Stimulated activated naive CD8-positive, alpha-beta T cell treated with anti-CD3 and anti-CD28 coated beads, Interleukin-15, Interleukin-2, amounts not matched to agents 100 ng/mL and 50 ng/mL, for 24 hours (primary cell): ENCODE results near the gene NUDT8.

Experiments used
- H3K27ac Mint-ChIP-seq: one replicate; pipeline ENCODE4 v1.8.0; 2021; ENCODE audit warnings: mild to moderate bottlenecking, mixed read lengths
- H3K27me3 Mint-ChIP-seq: one replicate; pipeline ENCODE4 v1.8.0; 2021; ENCODE audit warnings: mixed read lengths
- H3K36me3 Mint-ChIP-seq: one replicate; pipeline ENCODE4 v1.8.0; 2021; ENCODE audit warnings: low read depth, mixed read lengths
- H3K4me1 Mint-ChIP-seq: one replicate; pipeline ENCODE4 v1.8.0; 2021; ENCODE audit warnings: low read depth, mixed read lengths
- H3K4me3 Mint-ChIP-seq: one replicate; pipeline ENCODE4 v1.8.0; 2021; ENCODE audit warnings: mild to moderate bottlenecking, mixed read lengths
- H3K9me3 Mint-ChIP-seq: one replicate; pipeline ENCODE4 v1.8.0; 2021; ENCODE audit warnings: mixed read lengths

Gene NUDT8

DNA sequence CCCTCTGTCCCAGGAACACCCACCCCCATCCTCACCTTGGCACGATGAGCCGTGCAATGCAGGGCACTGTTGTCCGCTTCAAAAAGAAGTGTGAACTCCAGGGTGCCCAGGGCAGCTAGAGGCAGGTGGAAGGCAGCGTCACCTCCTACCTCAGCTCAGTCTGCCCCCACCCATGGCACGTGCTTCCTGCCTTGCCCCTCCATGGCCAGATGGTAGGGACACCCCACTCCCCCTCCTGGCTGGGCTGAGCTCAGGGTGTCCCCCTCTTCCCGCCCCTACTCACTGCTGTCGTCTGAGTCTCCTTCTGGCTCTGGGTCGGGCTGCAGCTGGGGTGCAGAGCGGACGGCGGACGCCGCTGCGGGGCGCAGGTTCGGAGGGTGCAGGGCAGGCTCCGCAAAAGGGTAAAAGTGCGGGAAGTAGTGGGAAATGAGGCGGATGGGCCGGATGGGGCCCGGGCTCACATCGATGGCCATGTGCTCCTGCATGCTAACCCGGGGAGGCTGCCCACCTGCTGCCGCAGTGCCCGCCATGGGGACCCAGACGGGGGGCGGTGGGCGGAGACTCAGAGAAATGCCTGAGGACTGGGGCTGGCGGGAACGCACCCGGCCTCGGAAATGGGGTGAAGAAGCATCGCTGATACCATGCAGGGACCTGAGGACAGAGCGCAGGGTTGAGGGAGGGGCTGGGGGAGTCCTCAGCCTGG lies 13.9 kb downstream of the NUDT8 start:
- Mint-ChIP-seq H3K4me3 (peak overlapping the region; percentile 69), H3K27ac (peak overlapping the region; percentile 70), H3K4me1 (peaks cover 27% of the 10 kb centered on the region)

DNA sequence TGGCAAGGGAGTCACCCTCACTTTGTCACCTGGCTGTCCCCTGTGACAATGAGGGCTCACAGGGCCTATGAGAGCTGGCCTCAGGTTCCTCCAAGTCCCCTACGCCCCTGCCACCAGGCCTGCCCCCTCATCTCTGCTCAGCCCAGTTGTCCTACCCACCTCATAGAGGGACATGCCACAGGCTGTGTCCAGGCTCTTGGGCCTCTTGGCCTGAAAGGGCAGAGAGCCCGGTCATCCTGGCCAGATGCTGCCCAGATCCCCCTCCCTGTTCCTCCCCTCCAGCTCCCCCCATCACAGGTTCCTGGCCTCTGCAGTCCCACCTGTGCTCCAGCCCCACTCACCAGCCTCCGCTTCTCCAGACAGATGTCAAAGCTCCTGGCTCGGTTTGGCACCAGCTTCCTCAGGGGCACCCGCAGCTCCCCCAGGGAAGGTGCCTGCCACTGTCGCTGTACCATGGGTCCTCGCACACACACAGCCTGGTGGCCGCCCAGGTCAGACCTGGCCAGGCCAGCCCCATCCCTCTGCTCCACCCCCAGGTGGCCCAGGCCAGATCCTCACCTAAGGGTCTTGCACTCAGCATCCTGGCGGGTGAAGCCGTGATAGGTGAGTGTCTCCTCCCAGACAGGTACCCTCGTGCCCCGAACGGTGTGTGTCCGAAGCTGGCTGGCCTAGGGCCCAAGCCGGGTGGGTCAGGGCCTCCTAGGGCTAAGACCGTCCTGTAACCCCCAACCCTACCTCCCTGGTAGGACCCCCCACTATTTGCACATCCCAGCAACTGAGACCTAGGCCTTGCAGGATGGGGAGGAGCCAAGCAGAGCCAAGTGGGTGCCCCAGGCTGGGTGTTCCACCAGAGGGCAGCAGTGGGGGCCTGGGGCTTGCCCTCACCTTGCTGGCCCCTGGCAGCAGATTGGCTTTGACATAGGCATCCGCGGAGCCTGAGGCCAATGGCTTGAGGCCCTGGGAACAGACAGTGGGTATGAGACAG lies 14.7 kb downstream of the NUDT8 start:
- Mint-ChIP-seq H3K4me3 (peak overlapping the region; percentile 74), H3K36me3 (peaks cover 16% of the 10 kb centered on the region), H3K9me3 (no peaks in the 10 kb centered on the region), H3K27me3 (no peaks in the 10 kb centered on the region), H3K27ac (peak overlapping the region; percentile 95), H3K4me1 (peaks cover 27% of the 10 kb centered on the region)

More for the DNA sequence above, 13.9 kb downstream of the NUDT8 start:
- H3K36me3 Mint-ChIP-seq: peaks cover 11% of the 10 kb centered on the region
- no peaks in the 10 kb centered on the region for H3K9me3 Mint-ChIP-seq
- H3K27me3 Mint-ChIP-seq: no peaks in the 10 kb centered on the region

DNA sequence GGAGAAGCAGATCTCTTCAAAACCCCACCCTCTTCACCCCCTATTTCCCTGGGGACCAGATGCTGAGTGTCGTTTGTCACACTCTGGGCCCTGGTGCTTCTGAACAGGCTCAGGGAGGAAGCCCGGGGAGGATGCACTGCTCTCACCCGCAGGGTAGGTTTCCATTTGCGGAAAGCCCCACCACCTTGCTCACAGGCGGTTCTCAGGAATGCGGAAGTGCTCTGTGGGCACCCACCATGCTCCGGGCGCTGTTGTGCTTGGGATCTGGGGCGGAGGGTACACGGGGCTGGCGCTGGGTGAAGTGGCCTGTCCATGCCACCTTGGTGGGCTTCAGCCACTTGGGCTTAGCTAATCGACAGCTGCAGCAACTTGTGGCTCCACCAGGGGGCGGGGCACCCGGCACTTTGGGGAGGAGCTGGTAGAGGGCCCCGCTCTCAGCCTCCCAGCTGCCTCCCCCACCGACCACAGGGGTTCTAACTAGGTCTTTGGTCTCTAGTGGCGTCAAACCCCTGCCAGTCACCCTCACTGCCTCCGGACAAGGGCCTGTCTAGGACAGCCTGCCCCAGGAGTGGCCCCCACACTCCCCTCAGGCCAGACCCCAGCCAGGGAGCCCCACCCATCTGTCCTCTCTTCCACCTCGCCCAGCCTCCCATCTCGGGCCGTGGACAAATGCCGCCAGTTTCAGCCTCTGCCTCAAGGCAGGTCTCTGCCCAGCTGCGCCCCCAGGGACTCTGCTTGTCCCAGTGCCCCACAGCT lies 15.6 kb downstream of the NUDT8 start:
- Mint-ChIP-seq H3K4me1 (peaks cover 27% of the 10 kb centered on the region), H3K4me3 (peak overlapping the region; percentile 74), H3K27ac (peak overlapping the region; percentile 95), H3K9me3 (no peaks in the 10 kb centered on the region), H3K36me3 (peaks cover 22% of the 10 kb centered on the region), H3K27me3 (no peaks in the 10 kb centered on the region)

DNA sequence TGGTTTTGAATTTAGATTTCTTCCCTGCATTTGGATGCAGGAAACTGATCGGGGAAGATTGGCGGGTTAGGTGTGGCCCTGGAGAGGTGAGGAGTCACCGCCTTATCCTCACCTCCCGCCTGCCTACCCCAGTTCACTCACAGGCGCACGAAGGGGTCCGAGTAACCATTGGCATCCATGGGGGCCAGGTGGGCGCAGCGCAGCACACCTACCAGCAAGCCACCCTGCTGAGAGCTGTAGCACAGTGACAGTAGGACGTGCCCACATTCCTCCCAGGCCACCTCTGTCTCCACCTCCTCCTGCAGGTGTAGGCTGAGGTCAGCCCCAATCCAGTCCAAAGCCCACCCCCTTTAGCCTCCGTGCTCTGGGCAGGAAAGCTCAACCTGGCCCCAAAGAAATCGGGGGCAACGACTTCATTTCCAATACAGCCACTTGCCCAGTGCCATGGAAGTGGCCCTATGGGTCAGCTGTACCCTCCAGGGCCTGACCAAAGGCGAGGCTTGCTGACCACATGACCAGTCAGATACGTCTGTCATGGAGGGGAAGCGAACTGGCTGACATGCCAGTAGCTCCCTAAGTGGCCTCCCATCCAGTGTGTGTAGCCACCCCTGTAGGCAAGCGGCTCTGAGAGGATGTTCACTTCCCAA lies 16.3 kb downstream of the NUDT8 start:
- Mint-ChIP-seq H3K27ac (peak overlapping the region; percentile 95), H3K27me3 (no peaks in the 10 kb centered on the region), H3K9me3 (no peaks in the 10 kb centered on the region), H3K36me3 (peaks cover 29% of the 10 kb centered on the region), H3K4me3 (peak overlapping the region; percentile 74), H3K4me1 (peaks cover 32% of the 10 kb centered on the region)

DNA sequence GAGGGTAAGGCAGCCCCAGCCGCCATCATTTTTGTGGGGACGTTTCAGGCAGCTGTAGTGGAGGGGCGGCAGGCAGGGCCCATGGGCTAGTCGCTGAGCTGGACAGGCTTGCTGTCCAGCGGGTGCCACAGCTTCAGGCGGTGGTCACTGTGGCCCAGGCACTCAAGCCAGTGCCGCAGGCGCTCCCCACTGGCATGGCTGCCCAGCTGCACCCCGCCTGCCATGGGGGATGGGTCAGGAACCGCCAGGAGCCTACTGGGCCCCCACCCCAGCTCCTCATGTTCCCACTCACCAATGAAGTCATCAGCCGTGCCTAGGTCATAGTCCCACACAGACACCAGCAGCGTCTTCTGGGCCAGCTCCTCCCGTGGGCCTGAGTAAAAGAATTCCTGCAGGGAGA lies 17.0 kb downstream of the NUDT8 start:
- Mint-ChIP-seq H3K27ac (peak overlapping the region; percentile 95), H3K27me3 (no peaks in the 10 kb centered on the region), H3K9me3 (no peaks in the 10 kb centered on the region), H3K4me3 (no peak overlapping the region), H3K36me3 (peaks cover 32% of the 10 kb centered on the region), H3K4me1 (peaks cover 39% of the 10 kb centered on the region)

DNA sequence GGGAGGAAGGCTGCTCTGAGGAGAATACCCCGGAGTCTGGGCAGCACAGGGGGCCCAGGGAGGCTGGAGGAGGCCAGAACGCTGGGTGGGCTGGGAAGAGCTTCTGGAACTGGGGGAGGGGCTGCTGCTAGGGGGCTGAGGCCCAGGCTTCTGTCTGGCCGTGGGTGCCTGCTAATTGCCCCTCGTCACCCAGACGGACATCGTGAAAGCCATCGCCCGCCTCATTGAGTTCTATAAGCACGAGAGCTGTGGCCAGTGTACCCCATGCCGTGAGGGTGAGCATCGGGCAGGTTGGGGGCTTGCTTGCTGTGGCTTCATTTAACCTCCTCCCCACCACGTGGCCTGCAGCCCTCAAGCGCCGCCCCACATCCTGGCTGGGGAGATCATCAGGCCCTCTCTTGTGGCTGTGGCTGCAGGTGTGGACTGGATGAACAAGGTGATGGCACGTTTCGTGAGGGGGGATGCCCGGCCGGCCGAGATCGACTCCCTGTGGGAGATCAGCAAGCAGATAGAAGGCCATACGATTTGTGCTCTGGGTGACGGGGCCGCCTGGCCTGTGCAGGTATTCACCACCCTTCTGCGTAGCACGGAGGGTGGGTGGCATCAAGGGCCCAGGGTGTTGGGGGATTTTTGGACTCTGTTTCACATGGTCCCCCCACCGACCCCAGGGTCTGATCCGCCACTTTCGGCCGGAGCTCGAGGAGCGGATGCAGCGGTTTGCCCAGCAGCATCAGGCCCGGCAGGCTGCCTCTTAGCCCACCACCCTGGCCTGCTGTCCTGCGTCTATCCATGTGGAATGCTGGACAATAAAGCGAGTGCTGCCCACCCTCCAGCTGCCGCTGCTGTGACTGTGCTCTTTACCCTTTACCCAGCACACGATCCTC lies 17.8 kb downstream of the NUDT8 start:
- H3K4me3 Mint-ChIP-seq: no peak overlapping the region

DNA sequence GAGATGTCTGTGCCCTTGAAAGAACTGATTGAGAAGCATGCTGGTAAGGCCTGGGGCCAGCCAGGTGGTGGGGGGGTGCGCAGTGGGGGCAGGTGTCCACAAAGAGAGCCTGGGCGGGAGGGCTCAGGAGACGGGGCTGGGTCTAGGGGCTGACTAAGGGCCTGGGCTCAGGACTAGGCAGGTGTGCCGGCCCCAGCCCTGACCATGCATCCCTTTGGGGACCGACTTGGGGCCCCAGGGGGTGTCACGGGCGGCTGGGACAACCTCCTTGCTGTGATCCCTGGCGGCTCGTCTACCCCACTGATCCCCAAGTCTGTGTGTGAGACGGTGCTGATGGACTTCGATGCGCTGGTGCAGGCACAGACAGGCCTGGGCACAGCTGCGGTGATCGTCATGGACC lies 18.6 kb downstream of the NUDT8 start:
- H3K4me3 Mint-ChIP-seq: no peak overlapping the region

More for the DNA sequence above, 17.8 kb downstream of the NUDT8 start:
- no peak overlapping the region for H3K27ac Mint-ChIP-seq
- no peaks in the 10 kb centered on the region for H3K27me3 Mint-ChIP-seq
- peaks cover 42% of the 10 kb centered on the region for H3K4me1 Mint-ChIP-seq
- H3K9me3 Mint-ChIP-seq: no peaks in the 10 kb centered on the region
- peaks cover 32% of the 10 kb centered on the region for H3K36me3 Mint-ChIP-seq

DNA sequence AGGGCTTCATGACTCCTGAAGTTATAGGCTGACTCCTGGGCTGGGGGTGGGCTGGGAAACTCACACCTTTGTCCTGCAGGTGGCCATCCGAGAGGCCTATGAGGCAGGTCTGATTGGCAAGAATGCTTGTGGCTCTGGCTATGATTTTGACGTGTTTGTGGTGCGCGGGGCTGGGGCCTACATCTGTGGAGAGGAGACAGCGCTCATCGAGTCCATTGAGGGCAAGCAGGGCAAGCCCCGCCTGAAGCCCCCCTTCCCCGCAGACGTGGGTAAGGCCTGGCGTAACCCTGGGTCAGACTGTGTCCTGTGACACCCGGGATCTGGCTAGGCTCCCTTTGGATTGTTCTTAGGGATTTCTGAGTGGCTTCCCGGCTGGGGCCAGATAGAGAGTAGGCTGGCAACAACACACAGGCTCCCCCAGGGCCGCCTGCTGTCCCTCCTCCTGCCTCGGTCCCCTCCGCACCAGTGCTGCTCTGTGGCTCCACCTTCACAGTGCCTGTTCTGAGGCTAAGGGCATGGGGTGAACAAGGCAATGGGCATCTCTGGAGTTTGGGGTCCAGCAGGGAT lies 19.4 kb downstream of the NUDT8 start:
- Mint-ChIP-seq H3K9me3 (no peaks in the 10 kb centered on the region), H3K36me3 (peaks cover 32% of the 10 kb centered on the region), H3K4me3 (no peak overlapping the region), H3K27ac (no peak overlapping the region), H3K27me3 (no peaks in the 10 kb centered on the region), H3K4me1 (peaks cover 45% of the 10 kb centered on the region)

More for the DNA sequence above, 18.6 kb downstream of the NUDT8 start:
- H3K27ac Mint-ChIP-seq: no peak overlapping the region
- H3K4me1 Mint-ChIP-seq: peaks cover 41% of the 10 kb centered on the region
- H3K27me3 Mint-ChIP-seq: no peaks in the 10 kb centered on the region
- H3K36me3 Mint-ChIP-seq: peaks cover 32% of the 10 kb centered on the region
- no peaks in the 10 kb centered on the region for H3K9me3 Mint-ChIP-seq

DNA sequence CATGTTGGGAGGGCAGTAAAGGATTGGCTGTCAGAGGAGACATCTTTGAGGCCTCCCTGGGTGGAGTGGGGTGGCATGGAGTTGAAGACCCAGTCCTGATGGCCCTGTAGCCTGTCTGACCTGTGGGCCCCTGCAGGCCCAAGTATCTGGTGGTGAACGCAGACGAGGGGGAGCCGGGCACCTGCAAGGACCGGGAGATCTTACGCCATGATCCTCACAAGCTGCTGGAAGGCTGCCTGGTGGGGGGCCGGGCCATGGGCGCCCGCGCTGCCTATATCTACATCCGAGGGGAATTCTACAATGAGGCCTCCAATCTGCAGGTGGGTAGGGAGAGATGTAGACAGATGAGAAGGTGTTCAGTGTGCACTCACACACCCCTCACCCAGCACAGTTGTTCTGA lies 20.4 kb downstream of the NUDT8 start:
- H3K27ac Mint-ChIP-seq: no peak overlapping the region
- peaks cover 32% of the 10 kb centered on the region for H3K36me3 Mint-ChIP-seq

DNA sequence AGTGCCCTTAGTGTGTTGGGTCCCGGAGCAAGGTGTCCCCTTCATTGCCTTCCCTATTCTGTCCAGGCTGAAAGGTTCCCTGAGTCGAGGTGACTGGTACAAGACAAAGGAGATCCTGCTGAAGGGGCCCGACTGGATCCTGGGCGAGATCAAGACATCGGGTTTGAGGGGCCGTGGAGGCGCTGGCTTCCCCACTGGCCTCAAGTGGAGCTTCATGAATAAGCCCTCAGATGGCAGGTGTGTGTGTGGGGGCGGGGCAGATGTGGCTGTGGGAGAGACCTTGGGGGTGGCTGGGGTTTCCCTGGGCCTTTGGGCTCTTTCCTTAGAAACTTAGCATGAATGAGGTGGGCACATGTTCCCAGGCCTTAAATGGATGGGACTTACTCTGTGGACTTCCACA lies 21.3 kb downstream of the NUDT8 start:
- H3K27ac Mint-ChIP-seq: no peak overlapping the region
- H3K27me3 Mint-ChIP-seq: no peaks in the 10 kb centered on the region
- H3K4me1 Mint-ChIP-seq: peaks cover 27% of the 10 kb centered on the region
- no peaks in the 10 kb centered on the region for H3K9me3 Mint-ChIP-seq
- peak overlapping the region; percentile 96 for H3K4me3 Mint-ChIP-seq
- H3K36me3 Mint-ChIP-seq: peaks cover 32% of the 10 kb centered on the region

More for the DNA sequence above, 20.4 kb downstream of the NUDT8 start:
- Mint-ChIP-seq H3K4me3 (no peak overlapping the region), H3K27me3 (no peaks in the 10 kb centered on the region), H3K4me1 (peaks cover 35% of the 10 kb centered on the region), H3K9me3 (no peaks in the 10 kb centered on the region)

DNA sequence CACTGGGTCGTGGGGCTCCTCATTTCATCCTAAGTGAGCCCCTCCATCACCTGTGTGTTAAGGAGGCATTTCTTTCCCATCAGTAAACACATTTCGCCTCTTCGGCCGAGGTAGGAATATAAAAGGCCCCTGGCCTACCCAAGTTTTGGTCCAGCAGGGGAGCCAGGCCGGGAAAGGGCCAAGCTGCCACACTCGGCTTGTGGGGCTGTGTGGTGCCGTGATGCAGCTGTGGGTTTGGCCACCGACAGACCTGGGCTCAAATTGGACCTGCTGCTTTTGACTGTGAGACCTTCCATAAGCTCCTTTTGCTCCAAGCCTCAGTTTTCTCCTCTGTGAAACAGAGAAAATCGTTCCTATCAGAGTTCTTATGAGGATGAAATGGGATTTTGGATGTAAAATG lies 22.2 kb downstream of the NUDT8 start:
- H3K27ac Mint-ChIP-seq: peak overlapping the region; percentile 91
- H3K4me3 Mint-ChIP-seq: peak overlapping the region; percentile 96
- H3K27me3 Mint-ChIP-seq: peaks cover 4% of the 10 kb centered on the region
- H3K36me3 Mint-ChIP-seq: peaks cover 30% of the 10 kb centered on the region
- no peaks in the 10 kb centered on the region for H3K9me3 Mint-ChIP-seq
- peaks cover 21% of the 10 kb centered on the region for H3K4me1 Mint-ChIP-seq

DNA sequence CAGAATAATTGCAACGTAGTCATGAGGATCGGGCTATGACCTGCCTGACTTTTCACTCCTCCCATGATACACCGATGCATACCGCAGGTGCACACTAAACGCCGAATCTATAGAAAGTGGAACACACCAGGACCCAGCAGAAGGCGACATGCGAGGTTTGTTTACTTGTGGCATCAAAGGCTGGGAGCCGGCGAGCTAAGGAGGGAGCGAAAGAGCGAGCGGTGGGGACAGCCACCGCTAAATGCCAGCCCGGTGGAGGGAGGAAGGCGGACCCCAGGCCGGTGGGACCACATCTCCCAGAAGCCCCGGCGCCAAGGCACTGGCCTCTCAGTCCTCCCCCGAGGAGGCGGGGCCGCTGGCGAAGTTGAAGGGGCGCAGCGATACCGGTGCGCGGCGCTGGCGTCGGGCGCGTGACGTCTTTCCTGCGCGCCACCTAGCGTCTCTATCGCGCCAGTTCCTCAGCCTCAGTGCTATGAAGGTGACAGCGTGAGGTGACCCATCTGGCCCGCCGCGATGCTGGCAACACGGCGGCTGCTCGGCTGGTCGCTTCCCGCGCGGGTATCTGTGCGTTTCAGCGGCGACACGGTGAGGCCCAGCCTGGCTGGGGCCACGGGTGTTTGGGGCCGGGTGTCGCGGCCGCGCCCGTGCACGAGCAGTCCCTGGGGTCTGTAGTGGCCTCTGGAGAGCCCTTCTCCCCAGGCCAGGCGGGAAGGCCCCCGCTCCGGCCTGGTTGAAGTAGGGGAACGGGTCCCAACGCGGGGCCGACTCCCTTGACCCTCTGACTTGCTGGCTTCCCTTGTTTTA lies 23.0 kb downstream of the NUDT8 start, which contains the start of gene NDUFV1:
Gene NDUFV1 (plus strand): TSS at position 445 of the 804 bp plus-strand sequence. CDS start 69 bp downstream, at position 514.
- peaks cover 4% of the 10 kb centered on the region for H3K27me3 Mint-ChIP-seq
- H3K4me3 Mint-ChIP-seq: peak within 1 kb of the TSS; percentile 96
- peaks cover 21% of the 10 kb centered on the region for H3K4me1 Mint-ChIP-seq
- H3K9me3 Mint-ChIP-seq: no peaks in the 10 kb centered on the region
- peak within 1 kb of the TSS; percentile 91 for H3K27ac Mint-ChIP-seq
- H3K36me3 Mint-ChIP-seq: peaks cover 23% of the 10 kb centered on the region
